HG03354 (cell line): Measurements from ENCODE around the gene TEDC1.

Experiments used
- ATAC-seq: cut with Tn5 transposase; IDR thresholded peaks from one replicate; pipeline ENCODE4 v1.9.1; 2021; ENCODE audit warnings: mild to moderate bottlenecking; ENCODE audit not compliant: unreplicated experiment, poor library complexity, severe bottlenecking

Gene TEDC1

GRCh38 chr14:105490572-105491365 is at the start of gene TEDC1:
TSS of gene TEDC1 (plus strand) at chr14:105491246. CDS start at chr14:105491376, 130 bp downstream.
- peak; percentile 73 for ATAC-seq

GRCh38 chr14:105442125-105442524 is 48.9 kb upstream of the TEDC1 start:
- ATAC-seq, result no peak

DNA sequence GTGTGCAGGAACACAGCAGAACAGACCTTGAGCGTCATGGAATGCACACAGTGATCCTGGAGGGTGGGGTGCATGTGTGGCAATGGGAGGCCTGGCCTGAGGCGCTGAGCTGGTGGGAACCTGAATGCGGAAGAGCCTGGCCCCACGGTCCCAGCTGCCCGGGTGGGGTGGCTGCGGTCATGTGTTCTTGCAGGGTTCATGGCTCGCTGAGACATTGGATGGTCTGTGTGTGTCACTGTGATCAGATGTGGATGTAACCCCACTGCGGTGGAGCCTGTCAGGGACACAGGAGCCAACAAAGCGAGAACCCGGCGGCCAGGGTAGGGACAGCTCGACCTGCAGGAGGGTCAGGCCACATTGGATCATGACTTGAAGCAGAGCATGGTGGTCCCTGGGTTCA is 48.2 kb upstream of the TEDC1 start:
- no peak for ATAC-seq

DNA sequence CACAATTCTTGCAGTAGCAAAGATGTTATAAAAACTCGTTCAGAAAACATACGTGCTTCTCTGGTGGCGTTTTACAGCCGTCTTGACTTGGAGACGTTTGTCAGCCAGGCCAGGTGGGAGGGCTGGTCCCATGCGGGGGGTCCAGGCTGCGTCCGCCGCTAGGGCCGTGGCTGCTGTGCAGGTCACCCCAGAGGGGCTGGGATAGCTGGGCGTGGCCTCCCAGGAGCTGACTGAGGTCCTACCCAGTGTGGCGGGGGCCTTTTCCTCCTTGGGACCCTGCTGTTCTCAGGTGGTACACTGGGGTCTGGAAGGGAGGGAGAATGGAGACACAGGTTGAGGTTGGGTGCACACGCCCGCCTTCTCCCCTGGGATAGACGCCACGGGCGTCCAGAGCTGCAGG is 46.2 kb upstream of the TEDC1 start:
- no peak for ATAC-seq

- no peak for ATAC-seq
Observed at GRCh38 chr14:105445290-105445689, 45.8 kb upstream of the TEDC1 start.

DNA sequence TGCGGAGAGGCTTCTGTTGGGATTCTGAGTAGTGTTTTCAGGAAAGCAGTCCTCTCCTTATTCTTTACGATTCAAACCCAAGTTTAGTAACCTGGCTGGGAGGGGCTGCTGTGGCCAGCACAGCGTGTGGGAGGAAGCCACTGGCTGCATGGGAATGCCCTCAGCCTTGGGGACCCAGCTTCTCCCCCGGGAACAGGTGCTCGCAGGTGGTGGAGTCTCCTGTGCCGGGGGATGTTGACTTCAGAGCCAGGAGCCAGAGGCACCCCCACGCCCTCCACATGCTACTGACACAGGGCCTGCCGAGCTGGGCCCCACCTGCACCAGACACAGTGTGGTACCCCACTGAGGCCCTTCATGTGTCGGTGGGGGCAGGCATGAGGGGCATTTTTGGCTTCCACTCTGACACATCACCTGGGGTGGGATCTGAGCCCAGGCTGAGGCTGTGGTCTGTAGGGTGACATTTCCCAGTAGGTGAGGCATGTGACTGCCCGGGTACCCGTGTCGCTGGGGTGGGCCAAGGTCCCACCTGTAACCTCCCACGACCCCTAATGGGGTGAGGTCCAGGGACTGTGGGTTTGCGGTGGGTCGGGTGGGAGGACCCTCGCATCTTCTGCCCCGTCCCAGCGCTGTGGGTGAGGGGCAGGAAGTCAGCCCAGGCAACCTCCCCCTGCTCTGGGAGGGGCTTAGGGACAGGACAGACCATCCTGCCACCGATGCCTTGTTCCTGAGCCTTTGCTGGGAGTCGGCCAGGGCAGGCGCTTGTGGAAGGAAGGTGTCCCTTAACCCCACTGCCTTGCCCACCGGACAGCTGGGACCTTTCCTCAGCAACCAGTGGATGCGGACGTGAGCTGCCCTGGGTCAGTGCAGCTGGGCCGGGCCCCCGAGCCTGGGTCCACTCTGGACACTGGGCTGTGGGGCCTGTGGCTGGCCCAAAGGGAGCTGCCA is 44.9 kb upstream of the TEDC1 start:
- no peak for ATAC-seq

- no peak for ATAC-seq
Observed at GRCh38 chr14:105446971-105447370, 44.1 kb upstream of the TEDC1 start.

- no peak for ATAC-seq
Observed at GRCh38 chr14:105447651-105448640, 43.1 kb upstream of the TEDC1 start.

DNA sequence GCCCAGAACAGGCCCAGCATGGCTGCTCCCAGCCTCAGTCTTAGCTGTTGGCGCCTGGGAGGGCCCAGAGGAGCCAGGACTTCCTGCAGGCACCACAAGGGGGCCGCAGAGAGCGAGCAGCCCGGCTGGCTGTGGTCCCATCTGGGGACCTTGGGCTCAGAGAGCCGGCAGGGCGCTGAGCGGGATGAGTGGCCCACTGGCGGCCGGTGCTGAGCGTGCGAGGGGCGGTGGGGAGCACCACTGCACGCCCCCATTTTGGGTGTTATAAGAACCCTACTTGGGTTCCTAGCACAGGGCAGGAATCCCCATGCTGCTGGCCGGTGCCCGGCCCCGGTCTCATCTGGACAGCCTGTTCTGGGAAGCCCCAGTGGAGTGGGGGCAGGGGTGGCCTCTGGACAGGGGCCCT is 42.3 kb upstream of the TEDC1 start:
- ATAC-seq, result peak; percentile 47

GRCh38 chr14:105449276-105450122 is 41.5 kb upstream of the TEDC1 start:
- no peak for ATAC-seq

DNA sequence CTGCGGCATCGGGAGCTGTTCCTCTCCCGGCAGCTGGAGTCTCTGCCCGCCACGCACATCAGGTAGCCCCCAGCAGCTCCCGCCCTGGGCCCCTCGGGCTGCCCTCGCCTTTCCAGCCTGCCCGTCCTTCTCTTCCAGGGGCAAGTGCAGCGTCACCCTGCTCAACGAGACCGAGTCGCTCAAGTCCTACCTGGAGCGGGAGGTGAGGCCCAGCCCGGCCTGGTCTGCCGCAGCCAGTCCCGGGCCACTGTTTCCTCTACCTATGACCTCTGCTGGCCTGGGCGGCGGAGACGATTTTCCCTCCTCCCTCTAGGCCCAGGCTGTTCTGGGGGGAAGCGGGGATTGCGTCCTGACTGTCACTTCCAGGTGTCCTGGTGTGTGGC is 40.9 kb upstream of the TEDC1 start:
- ATAC-seq, result no peak

DNA sequence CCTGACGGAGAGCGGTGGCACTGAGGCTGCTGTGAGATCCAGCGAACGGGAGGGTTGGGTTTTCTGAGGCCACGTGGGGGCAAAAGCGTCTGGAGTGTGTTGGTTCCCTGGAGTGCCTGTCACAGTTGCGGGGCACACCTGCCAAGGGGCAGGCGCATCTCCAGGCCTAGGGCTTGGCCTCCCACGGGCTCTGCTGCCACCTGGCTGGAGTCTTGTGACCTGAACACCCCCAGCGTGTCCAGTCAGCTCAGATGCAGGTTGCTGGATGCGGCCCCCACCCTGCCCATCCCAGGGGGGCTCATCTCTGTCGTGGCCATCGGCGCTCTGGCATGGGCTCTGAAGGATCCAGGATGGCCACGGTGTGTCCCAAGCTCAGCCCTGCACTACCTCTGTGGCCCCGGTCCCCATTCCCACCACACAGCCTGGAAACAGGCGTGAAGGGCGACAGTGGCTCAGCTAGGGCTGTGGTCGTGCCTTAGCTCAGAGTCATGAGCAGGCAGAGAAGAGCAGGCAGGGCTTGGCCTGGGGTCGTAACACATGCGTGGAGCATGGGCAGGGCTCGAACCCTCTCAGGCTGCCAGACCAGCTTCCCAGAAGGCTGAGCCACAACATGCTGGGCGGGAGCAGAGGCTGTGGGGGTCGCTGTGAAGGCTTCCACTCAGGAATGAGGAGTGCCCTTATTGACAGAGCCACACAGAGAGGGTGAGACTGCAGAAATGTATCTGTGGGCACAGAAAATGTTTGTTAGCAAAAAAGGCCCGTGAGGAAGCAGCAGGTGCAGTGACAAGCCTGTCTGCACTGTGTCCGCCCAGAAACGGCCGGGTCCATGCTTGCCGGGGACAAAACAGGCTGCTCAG is 40.0 kb upstream of the TEDC1 start:
- ATAC-seq, result no peak

DNA sequence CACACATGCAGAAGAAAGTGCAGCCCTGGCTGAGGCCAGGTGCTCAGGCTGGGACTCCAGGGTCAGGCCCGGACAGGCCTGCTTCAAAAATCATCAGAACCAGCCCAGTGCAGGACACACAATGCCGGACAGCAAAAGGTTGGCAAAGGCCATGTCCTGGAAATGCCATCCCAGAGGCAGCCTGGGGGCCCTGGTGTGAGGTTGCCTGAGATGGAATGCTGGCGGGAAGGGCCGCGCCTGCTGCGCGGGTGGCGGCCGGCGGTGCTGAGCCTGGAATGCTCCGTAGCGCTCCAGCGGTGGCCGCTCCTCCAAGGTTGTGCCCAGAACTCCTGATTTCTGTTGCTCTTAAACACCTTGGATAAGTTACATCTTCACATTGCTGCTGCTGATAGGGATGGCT is 38.1 kb upstream of the TEDC1 start:
- ATAC-seq, result no peak

GRCh38 chr14:105453847-105454246 is 37.2 kb upstream of the TEDC1 start:
- no peak for ATAC-seq

GRCh38 chr14:105455086-105455640 is 35.9 kb upstream of the TEDC1 start:
- ATAC-seq, result no peak

- no peak for ATAC-seq
Observed at GRCh38 chr14:105455766-105456660, 35.0 kb upstream of the TEDC1 start.
